C1 segment of cervical spinal cord (tissue), 14 donors: ENCODE data around the gene ASCC1.
"Not testable (repeated sequence)": the region's sequence is repeated elsewhere in the genome, so short reads cannot be mapped to it uniquely, and the experiment has no call there.

ENCODE experiments used
- DNase-seq, 14 donors: peaks; one replicate each; lab custom pipeline; 2025; lab: John Stamatoyannopoulos, UW

ASCC1 gene

GRCh38 chr10:72170733-72171132 is 45.3 kb downstream of the ASCC1 start:
- no peak for DNase-seq

GRCh38 chr10:72170263-72170662 is 45.8 kb downstream of the ASCC1 start:
- no peak for DNase-seq

- DNase-seq = no peak
These were observed 49.0 kb downstream of the ASCC1 start for GRCh38 chr10:72167118-72167517.

- DNase-seq = no peak
These were observed 51.5 kb downstream of the ASCC1 start for GRCh38 chr10:72164617-72165016.

DNA sequence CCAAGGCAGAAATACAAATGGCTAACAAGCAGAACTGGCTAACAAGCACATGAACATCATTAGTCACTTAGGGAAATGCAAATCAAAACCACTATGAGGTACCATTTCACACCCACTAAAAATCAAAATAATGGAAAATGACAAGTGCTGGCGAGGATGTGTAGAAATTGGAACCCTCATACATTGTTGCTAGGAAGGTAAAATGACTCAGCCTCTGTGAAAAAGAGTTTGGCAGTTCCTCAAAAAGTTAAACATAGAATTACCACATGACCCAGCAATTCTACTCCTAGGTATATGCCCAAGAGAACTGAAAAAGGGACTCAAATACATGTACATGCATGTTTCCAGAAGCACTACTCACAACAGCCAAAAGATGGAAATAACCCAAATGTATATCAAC is 53.1 kb downstream of the ASCC1 start:
- DNase-seq = no peak

DNA sequence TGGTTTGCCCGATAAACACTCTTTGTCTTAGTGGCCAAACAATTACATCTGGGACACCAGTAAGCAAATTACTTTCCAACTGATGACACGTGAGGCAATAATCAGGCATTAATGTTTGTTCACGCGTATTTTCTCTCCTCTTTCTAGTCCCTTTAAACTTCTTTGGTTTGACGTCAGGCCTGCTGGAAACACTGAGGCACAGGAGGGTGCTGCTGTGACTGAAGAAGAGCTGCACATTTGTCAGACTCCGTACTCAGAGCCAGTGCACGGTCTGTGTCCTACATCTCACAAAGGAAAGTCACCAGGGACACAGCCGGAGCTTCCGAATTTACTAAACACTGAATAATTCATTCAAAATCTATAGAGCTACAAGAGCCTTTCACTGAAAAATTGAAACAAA is 57.9 kb downstream of the ASCC1 start:
- DNase-seq = peak in 11 of 14 donors; percentile 9 to 46 (median 26)

GRCh38 chr10:72156223-72156622 is 59.9 kb downstream of the ASCC1 start:
- no peak for DNase-seq

- peak in 1 of 14 donors; percentile 10 for DNase-seq
These were observed 63.8 kb downstream of the ASCC1 start for GRCh38 chr10:72152286-72152685.

- DNase-seq = not testable (repeated sequence)
These were observed 65.2 kb downstream of the ASCC1 start for GRCh38 chr10:72150746-72151478.

- DNase-seq = not testable (repeated sequence)
These were observed 68.8 kb downstream of the ASCC1 start for GRCh38 chr10:72147324-72147584.

DNA sequence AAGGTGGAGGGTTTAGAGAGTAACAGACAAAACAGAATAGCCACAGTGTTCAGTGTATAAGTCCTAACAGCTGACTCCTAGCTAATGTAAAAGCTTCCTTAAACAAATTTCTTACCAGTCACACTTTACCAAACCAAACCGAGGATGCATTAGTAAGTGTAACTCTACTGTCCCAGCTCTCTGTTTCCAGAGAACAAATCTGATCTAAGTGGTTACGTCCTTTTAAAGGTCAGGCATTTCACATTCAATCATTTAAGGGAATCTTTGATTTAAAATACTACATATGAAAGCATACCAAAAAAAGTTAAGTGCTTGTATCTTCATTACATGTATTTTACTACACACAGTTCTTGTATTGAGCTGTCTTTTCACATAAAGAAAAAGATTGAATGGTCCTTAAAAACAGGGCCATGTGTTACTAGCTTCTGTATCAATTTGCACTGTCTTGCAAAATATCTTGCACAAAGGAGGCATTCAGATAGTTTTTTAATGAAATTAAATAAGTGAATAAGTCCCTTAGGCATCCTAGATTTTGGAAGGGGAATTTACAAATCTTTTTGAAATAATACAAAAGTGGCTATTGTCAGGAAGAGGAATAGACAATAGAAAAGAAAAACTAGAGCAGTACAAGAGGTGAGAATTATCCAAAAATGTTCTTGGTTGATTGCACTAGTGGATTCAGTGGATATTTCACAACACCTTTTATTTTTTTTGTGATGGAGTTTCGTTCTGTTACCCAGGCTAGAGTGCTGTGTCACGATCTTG is 69.3 kb downstream of the ASCC1 start:
- no peak for DNase-seq

DNA sequence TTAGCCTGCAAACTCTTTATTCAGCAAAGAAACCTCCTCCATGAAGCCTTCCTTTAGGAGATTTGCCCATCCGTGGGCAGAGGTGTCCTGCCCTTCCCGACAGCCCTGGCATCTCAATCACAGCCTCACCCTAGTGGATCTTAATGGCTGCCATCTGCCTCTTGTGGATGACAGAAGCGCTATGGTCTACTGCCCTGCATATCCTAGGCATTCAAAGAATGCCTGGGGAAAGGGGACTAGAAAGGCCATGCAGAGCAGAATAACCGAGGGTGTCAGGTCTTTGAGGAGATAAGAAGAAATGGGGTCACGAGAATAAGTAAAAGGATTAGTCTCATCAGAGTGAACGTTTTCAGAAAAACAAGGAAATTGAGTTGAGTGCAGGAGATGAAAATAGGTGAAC is 70.0 kb downstream of the ASCC1 start:
- DNase-seq = no peak

DNA sequence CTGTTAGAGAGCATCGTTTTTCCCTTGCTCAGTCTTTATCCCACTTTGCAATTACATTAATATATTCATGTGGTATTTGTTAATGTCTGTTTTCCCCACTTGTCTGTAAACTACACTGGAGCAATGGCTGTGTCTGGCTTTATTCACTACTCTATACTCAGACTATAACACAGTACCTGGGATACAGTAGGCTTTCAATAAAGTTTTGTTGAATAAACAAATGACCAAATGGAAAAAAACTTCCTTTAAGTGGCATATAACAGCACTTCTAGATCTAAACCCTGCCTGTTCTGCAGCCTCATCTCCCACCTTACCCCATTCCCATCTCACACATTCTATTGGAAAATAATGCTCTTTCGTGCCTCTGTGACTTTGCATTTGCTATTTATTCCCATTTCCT is 70.4 kb downstream of the ASCC1 start:
- DNase-seq = no peak

DNA sequence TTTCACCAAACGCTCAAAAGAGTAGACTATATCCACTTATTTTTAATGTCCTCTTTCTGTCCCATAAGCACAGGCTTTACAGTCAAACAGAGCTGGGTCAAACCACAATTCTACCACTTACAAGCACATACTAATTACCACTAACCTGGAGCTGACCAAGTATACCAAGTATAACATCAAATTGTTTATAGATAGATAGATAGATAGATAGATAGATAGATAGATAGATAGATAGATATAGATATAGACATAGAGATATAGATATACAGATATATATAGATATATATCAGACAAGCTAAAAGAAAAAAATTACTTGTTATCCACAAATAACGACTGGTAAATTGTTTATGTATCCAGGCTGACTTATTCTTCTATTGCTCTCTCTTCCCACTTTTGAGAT is 75.2 kb downstream of the ASCC1 start:
- no peak for DNase-seq

GRCh38 chr10:72140174-72140573 is 75.9 kb downstream of the ASCC1 start:
- no peak for DNase-seq

- no peak for DNase-seq
These were observed 78.5 kb downstream of the ASCC1 start for GRCh38 chr10:72137583-72137982.

DNA sequence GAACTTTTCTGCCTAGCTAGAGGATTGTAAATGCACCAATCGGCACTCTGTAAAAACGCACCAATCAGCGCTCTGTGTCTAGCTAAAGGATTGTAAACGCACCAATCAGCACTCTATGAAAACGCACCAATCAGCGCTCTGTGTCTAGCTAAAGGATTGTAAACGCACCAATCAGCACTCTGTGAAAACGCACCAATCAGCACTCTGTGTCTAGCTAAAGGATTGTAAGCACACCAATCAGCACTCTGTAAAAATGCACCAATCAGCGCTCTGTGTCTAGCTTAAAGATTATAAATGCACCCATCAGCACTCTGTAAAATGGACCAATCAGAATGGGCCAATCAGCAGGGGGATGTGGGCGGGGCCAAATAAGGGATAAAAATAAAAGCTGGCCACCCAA is 79.9 kb downstream of the ASCC1 start:
- not testable (repeated sequence) for DNase-seq

DNA sequence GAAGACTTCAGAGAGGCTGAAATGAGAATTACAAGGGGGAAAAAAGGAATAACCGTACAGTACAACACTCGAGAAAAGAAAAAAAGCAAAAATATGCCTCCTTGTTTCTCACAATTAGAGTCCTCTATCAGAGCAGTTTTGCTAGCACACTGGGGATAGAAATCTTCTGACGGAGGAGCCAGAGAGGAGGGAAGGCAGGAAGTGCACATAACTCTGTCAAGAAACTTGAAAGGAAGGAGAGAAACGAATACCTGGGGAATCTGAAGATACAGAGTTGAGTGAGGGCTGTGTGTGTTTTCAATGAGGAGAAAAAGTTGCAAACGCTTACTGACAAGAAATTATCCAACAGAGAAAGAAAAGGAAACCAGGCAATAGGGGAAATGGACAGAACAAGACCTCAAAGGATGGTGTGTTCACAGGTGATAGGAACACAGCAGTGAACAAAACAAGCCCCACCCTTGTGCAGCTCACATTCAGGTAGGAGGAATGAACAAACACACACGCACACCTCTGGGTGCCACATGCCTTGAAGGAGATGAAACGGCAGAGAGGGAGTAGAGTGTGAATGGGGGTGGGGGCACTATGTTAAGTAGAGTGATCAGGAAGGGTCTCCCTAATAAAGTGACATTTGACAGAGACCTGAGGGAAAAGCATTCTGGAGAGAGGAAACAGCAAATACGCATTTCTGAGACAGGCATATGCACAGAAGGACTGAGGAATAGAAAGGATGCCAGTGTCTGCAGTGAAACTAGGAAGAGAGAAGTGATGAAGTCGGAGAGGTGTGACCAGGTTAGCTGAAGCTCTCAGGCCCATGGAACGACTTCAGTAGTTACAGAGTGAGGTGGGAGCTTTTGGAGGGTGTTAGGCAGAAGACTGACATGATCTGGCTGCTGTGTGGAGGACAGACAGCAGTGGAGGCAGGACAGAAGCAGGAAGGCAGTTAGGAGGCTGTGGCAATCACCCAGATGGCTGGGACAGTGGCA is 81.0 kb downstream of the ASCC1 start:
- DNase-seq = no peak

DNA sequence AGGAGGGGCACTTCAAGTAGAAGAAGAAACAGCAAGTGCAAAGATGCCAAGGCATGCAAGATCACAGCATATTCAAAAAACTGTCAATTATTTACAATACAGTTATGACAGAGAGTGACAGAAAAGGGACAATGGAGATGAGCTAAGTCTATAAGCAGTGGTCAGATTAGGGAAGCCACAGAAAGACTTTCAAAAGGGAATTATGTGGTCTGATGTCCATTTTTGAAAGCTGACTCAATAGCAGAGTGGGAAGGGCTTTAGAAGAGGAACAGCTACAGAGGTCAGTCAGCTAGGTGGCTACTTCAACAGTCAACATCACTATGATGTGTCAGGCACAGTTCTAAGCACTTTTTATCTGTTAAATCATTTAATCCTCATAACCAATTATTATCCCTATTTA is 82.6 kb downstream of the ASCC1 start:
- no peak for DNase-seq

- DNase-seq = no peak
These were observed 83.2 kb downstream of the ASCC1 start for GRCh38 chr10:72132854-72133253.

DNA sequence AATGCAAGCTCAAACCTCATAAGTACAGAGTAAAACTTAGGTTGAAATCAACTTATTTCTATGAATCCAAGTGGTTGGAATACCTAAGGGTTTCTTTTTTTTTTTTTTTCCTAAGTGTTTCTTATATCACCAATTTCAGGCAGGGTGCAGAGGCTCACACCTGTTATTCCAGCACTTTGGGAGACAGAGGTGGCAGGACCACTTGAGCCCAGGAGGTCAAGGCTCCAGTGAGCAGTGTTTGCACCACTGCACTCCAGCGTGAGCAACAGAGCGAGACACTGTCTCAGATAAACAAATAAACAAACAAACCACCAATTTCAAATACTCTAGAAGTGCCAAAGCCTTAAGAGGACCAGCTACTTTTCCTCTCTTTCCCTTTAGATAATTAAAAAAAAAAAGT is 88.5 kb downstream of the ASCC1 start:
- DNase-seq = no peak

DNA sequence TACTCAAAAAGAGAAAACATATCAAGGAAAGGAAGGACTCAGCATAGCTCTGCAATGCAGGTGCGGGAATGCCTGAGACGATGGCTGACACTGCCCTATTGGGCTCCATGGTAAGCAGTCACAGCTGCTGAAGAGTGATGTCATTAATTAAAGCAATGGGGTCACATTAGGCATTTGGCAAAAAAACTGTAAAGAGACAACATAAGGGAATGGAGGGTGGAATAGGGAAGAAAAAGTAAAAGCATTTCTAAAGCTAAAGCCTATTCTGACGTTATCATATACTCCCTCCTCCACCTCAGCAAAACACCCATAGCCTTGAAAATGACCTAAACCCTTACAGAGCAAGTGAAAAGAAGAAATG is 89.2 kb downstream of the ASCC1 start:
- no peak for DNase-seq
